Muscle of leg (tissue), 16 donors: ENCODE measurements around the gene PMIS2. TPM values are rescaled to one million over a fixed set of nuclear protein-coding genes. Genes with fewer than 3 reads are reported as not detected.

Experiments
- DNase-seq: peaks from one replicate; pipeline ENCODE4 v3.0.0; 2013
- H3K27ac ChIP-seq: one replicate; pipeline ENCODE4 v1.5.1; 2013; ENCODE audit warnings: mild to moderate bottlenecking, low read length, control low read depth
- H3K27me3 ChIP-seq: one replicate; pipeline ENCODE4 v1.6.1; 2013; ENCODE audit warnings: low read length; ENCODE audit not compliant: control insufficient read depth, insufficient read depth
- H3K36me3 ChIP-seq: one replicate; pipeline ENCODE4 v1.6.1; 2013; ENCODE audit warnings: low read length; ENCODE audit not compliant: control insufficient read depth, insufficient read depth
- H3K4me1 ChIP-seq: one replicate; pipeline ENCODE4 v1.6.1; 2013; ENCODE audit warnings: low read length; ENCODE audit not compliant: control insufficient read depth, insufficient read depth
- H3K4me3 ChIP-seq: one replicate; pipeline ENCODE4 v1.5.1; 2013; ENCODE audit warnings: low read length, control low read depth
- H3K9me3 ChIP-seq: replicated peaks from 2 replicates; pipeline ENCODE4 v1.6.1; 2013; ENCODE audit warnings: low read depth, low read length; ENCODE audit not compliant: control insufficient read depth
- whole genome bisulfite sequencing: methylation state at CpG from one replicate; pipeline ENCODE4 v1.1.5; 2013; ENCODE audit warnings: missing lambda C conversion rate; ENCODE audit not compliant: insufficient coverage; 5-methylcytosine and 5-hydroxymethylcytosine counted together
- long read RNA-seq, 11 donors: transcript quantifications; one replicate each; lab custom pipeline, GENCODE V29; 2026
- polyA plus RNA-seq, 8 donors: library from polyadenylated mRNA; unstranded; fragments of 120-200 nt; gene quantifications; one replicate each; pipeline versions ENCODE4 v1.2.1 to v1.2.3, GENCODE V29; 2013; ENCODE audit warnings: inconsistent platforms in 1 of 8, low replicate concordance in 1 of 8; ENCODE audit not compliant: insufficient read length in 8 of 8, insufficient read depth in 1 of 8
- total RNA-seq: library from RNA; stranded (reverse); fragments of 120-200 nt; gene quantifications from one replicate; pipeline ENCODE4 v1.2.4, GENCODE V29; 2013

Gene PMIS2
- total RNA-seq (not detected), polyA plus RNA-seq (not detected)
- long read RNA-seq, donor 1: 0 reads
- long read RNA-seq, donor 2: 0 reads
- long read RNA-seq, donor 3: 0 reads
- long read RNA-seq, donor 4: 0 reads
- long read RNA-seq, donor 5: 0 reads
- long read RNA-seq, donor 6: 0 reads
- long read RNA-seq, donor 7: 0 reads
- long read RNA-seq, donor 8: 0 reads
- long read RNA-seq, donor 9: 0 reads
- long read RNA-seq, donor 10: 0 reads
- long read RNA-seq, donor 11: 0 reads

GRCh38 chr19:35585848-35586247 lies at the start of gene PMIS2:
Gene PMIS2 (plus strand): TSS chr19:35586173. CDS start chr19:35586260, 87 bp downstream.
- no peak for DNase-seq
- H3K9me3 ChIP-seq: no peaks in the 10 kb centered on the region
- no peaks in the 10 kb centered on the region for H3K36me3 ChIP-seq
- WGBS: 32% methylated on average over 11 of the region's 16 CpGs
- no peaks in the 10 kb centered on the region for H3K4me1 ChIP-seq
- H3K27me3 ChIP-seq: peaks cover 2% of the 10 kb centered on the region
- H3K27ac ChIP-seq: no peak within 1 kb of the TSS
- H3K4me3 ChIP-seq: no peak within 1 kb of the TSS

- no peak for DNase-seq
- Histone ChIP-seq H3K36me3 (peaks cover 6% of the 10 kb centered on the region), H3K27me3 (peaks cover 7% of the 10 kb centered on the region), H3K4me1 (peaks cover 1% of the 10 kb centered on the region), H3K9me3 (no peaks in the 10 kb centered on the region), H3K4me3 (no peak overlapping the region), H3K27ac (no peak overlapping the region)
- WGBS: no CpG with 5 or more reads among the region's 6 CpGs
These were observed 46.7 kb upstream of the PMIS2 start for GRCh38 chr19:35539314-35539713.

GRCh38 chr19:35539850-35540249 lies 46.1 kb upstream of the PMIS2 start:
- Histone ChIP-seq H3K9me3 (no peaks in the 10 kb centered on the region), H3K4me3 (no peak overlapping the region), H3K27me3 (peaks cover 2% of the 10 kb centered on the region), H3K27ac (no peak overlapping the region), H3K4me1 (peaks cover 7% of the 10 kb centered on the region), H3K36me3 (peaks cover 6% of the 10 kb centered on the region)
- 92% methylated on average over 11 of the region's 12 CpGs for WGBS
- DNase-seq: no peak

GRCh38 chr19:35540356-35540927 lies 45.5 kb upstream of the PMIS2 start:
- Histone ChIP-seq H3K4me3 (no peak overlapping the region), H3K27ac (no peak overlapping the region), H3K9me3 (no peaks in the 10 kb centered on the region), H3K27me3 (no peaks in the 10 kb centered on the region), H3K36me3 (peaks cover 6% of the 10 kb centered on the region), H3K4me1 (peaks cover 9% of the 10 kb centered on the region)
- DNase-seq: no peak
- 92% methylated on average over 3 of the region's 7 CpGs for whole genome bisulfite sequencing

GRCh38 chr19:35542209-35542608 lies 43.8 kb upstream of the PMIS2 start:
- 95% methylated on average over 4 of the region's 11 CpGs for WGBS
- H3K36me3 ChIP-seq: peaks cover 15% of the 10 kb centered on the region
- no peaks in the 10 kb centered on the region for H3K9me3 ChIP-seq
- DNase-seq: no peak
- H3K27ac ChIP-seq: no peak overlapping the region
- H3K4me1 ChIP-seq: peaks cover 19% of the 10 kb centered on the region
- H3K4me3 ChIP-seq: no peak overlapping the region
- H3K27me3 ChIP-seq: no peaks in the 10 kb centered on the region

GRCh38 chr19:35543280-35544109 lies 42.5 kb upstream of the PMIS2 start:
- H3K4me3 ChIP-seq: no peak overlapping the region

GRCh38 chr19:35544110-35544802 lies 41.7 kb upstream of the PMIS2 start:
- 83% methylated on average over 1 of the region's 3 CpGs for WGBS
- H3K9me3 ChIP-seq: no peaks in the 10 kb centered on the region
- no peak overlapping the region for H3K27ac ChIP-seq
- no peaks in the 10 kb centered on the region for H3K27me3 ChIP-seq
- peak overlapping the region; percentile 93 for H3K4me3 ChIP-seq
- H3K36me3 ChIP-seq: peaks cover 23% of the 10 kb centered on the region
- DNase-seq: no peak
- H3K4me1 ChIP-seq: peaks cover 19% of the 10 kb centered on the region

More at GRCh38 chr19:35543280-35544109, 42.5 kb upstream of the PMIS2 start:
- peaks cover 23% of the 10 kb centered on the region for H3K36me3 ChIP-seq
- WGBS: 87% methylated on average over 7 of the region's 15 CpGs
- H3K27me3 ChIP-seq: no peaks in the 10 kb centered on the region
- H3K9me3 ChIP-seq: no peaks in the 10 kb centered on the region
- no peak for DNase-seq
- H3K27ac ChIP-seq: no peak overlapping the region
- H3K4me1 ChIP-seq: peaks cover 19% of the 10 kb centered on the region

GRCh38 chr19:35545001-35545854 lies 40.7 kb upstream of the PMIS2 start, which contains the start of gene TMEM147:
Gene TMEM147 (plus strand): TSS chr19:35545626. CDS start chr19:35545740, 114 bp downstream.
- DNase-seq: peak; percentile 95
- Histone ChIP-seq H3K27me3 (no peaks in the 10 kb centered on the region), H3K36me3 (peaks cover 23% of the 10 kb centered on the region), H3K9me3 (no peaks in the 10 kb centered on the region), H3K27ac (peak within 1 kb of the TSS; percentile 77), H3K4me3 (peak within 1 kb of the TSS; percentile 93), H3K4me1 (peaks cover 19% of the 10 kb centered on the region)
- WGBS: under 1% methylated on average over 79 of the region's 85 CpGs

- peaks cover 19% of the 10 kb centered on the region for H3K4me1 ChIP-seq
- H3K4me3 ChIP-seq: peak overlapping the region; percentile 93
- H3K9me3 ChIP-seq: no peaks in the 10 kb centered on the region
- peak overlapping the region; percentile 15 for H3K27ac ChIP-seq
- H3K36me3 ChIP-seq: peaks cover 23% of the 10 kb centered on the region
- 2% methylated on average over 25 of the region's 27 CpGs for WGBS
- H3K27me3 ChIP-seq: no peaks in the 10 kb centered on the region
- peak; percentile 33 for DNase-seq
These were observed 40.1 kb upstream of the PMIS2 start for GRCh38 chr19:35545855-35546381.
